GM12873 (cell line): ENCODE measurements around the gene CXorf65.

Experiments used
- TF ChIP-seq, protein P1 (sequence below): IDR thresholded peaks from 2 replicates; pipeline ENCODE4 v1.5.1; 2012; ENCODE audit warnings: low read depth, mild to moderate bottlenecking, moderate library complexity, low read length, control low read depth; ENCODE audit not compliant: insufficient read depth; ENCODE audit errors: missing control alignments

The CXorf65 gene

DNA sequence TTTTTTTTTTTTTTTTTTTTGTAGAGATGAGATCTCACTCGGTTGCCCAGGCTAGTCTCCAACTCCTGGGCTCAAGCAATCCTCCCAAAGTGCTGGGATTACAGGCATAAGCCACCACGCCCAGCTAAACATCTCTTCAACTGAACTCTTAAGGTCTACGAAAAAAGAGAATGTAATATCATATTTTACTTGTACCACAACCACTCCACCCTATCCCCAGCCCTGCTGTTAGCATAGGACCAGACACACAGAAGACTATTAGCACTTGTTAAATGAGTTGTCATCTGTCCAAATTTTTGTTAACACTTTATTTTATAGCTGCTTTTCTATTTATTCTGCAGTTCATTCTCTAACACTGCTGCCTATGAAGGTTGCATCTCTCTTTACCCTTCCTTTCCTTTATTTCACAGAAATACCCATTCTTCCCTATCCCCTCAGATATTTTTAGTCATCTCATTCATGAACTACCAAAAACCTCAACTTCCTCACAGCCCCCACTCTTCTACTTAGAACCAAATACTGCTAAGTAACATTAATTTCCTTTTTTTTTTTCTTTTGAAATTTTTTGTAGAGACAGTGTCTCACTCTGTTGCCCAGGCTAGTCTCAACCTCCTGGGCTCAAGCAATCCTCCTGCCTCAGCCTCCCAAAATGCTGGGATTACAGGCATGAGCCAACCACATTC, 48.6 kb downstream of the CXorf65 start:
- TF ChIP-seq, protein P1, sequence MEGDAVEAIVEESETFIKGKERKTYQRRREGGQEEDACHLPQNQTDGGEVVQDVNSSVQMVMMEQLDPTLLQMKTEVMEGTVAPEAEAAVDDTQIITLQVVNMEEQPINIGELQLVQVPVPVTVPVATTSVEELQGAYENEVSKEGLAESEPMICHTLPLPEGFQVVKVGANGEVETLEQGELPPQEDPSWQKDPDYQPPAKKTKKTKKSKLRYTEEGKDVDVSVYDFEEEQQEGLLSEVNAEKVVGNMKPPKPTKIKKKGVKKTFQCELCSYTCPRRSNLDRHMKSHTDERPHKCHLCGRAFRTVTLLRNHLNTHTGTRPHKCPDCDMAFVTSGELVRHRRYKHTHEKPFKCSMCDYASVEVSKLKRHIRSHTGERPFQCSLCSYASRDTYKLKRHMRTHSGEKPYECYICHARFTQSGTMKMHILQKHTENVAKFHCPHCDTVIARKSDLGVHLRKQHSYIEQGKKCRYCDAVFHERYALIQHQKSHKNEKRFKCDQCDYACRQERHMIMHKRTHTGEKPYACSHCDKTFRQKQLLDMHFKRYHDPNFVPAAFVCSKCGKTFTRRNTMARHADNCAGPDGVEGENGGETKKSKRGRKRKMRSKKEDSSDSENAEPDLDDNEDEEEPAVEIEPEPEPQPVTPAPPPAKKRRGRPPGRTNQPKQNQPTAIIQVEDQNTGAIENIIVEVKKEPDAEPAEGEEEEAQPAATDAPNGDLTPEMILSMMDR = no peak

DNA sequence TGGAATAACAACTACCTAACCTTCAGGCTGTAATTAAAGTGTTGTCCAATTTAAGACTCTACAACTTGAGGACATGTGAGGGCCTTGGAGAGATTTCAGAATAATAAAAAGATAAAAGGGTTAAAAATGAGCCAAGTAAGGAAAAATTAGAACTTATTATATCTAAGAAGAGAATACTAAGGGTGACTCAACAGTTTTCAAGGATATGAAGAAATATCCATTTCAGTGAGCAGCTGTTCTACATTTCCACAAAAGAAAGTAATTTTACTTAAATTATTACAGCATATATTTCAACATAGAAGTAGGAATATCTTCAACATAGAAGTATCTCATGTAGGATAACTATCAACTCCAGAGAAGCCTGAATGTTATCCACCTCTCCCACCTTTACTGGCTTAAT, 49.7 kb downstream of the CXorf65 start:
- TF ChIP-seq, protein P1 = no peak
